Cardiac septum (tissue), 1 donor: Measurements from ENCODE around the gene TRPM1. TPM values are rescaled to one million over a fixed set of nuclear protein-coding genes. Genes with fewer than 3 reads are reported as not detected.
"Not testable (repeated sequence)": the region's sequence is repeated elsewhere in the genome, so short reads cannot be mapped to it uniquely, and the experiment has no call there.

Source experiments
- DNase-seq: peaks from one replicate; pipeline ENCODE4 v3.0.0-alpha.2; 2020; ENCODE audit warnings: low spot score
- intact Hi-C: fragments of 100-400 bp; cut with DNase I; formaldehyde crosslinking; loops from one replicate; pipeline ENCODE4 v1.14.0; 2022
- total RNA-seq: library from RNA; stranded (reverse); fragmentation: NEBNext Ultra II Directional; extraction: Animal tissue kit (Norgen Biotek cat#: 25700); gene quantifications from one replicate; pipeline ENCODE4 v1.2.1, GENCODE V29; 2021
- donor health status: DM: no; HTN: no; CAD: no.

Gene TRPM1
- total RNA-seq, 1 donor from 2014 or later = not detected

GRCh38 chr15:31088041-31088440 is 13.5 kb downstream of the TRPM1 start:
- DNase-seq, intact Hi-C loops: not testable (repeated sequence)

- intact Hi-C loops = no loop called here
- no peak for DNase-seq
These were observed 15.2 kb downstream of the TRPM1 start for GRCh38 chr15:31086344-31086743.

GRCh38 chr15:31085359-31085758 is 16.2 kb downstream of the TRPM1 start:
- intact Hi-C loops = no loop called here
- no peak for DNase-seq

GRCh38 chr15:31084176-31084575 is 17.3 kb downstream of the TRPM1 start:
- intact Hi-C loops = no loop called here
- DNase-seq = no peak

GRCh38 chr15:31083370-31083780 is 18.1 kb downstream of the TRPM1 start:
- no peak for DNase-seq
- intact Hi-C loops = no loop called here

- intact Hi-C loops = no loop called here
These were observed 18.7 kb downstream of the TRPM1 start for GRCh38 chr15:31082771-31083369.

GRCh38 chr15:31081588-31082250 is 19.8 kb downstream of the TRPM1 start:
- DNase-seq = no peak
- intact Hi-C loops = no loop called here

More at GRCh38 chr15:31082771-31083369, 18.7 kb downstream of the TRPM1 start:
- no peak for DNase-seq

GRCh38 chr15:31081056-31081455 is 20.5 kb downstream of the TRPM1 start:
- intact Hi-C loops = no loop called here
- no peak for DNase-seq

- DNase-seq = no peak
- intact Hi-C loops = no loop called here
These were observed 20.9 kb downstream of the TRPM1 start for GRCh38 chr15:31080591-31081014.

- no peak for DNase-seq
- intact Hi-C loops = no loop called here
These were observed 22.0 kb downstream of the TRPM1 start for GRCh38 chr15:31079519-31079918.

GRCh38 chr15:31078471-31078870 is 23.1 kb downstream of the TRPM1 start:
- DNase-seq = no peak
- intact Hi-C loops = no loop called here

GRCh38 chr15:31077941-31078340 is 23.6 kb downstream of the TRPM1 start:
- intact Hi-C loops = no loop called here
- DNase-seq = no peak

GRCh38 chr15:31077181-31077580 is 24.3 kb downstream of the TRPM1 start:
- intact Hi-C loops = no loop called here
- no peak for DNase-seq

GRCh38 chr15:31074321-31074720 is 27.2 kb downstream of the TRPM1 start:
- no peak for DNase-seq
- intact Hi-C loops = no loop called here

- intact Hi-C loops = no loop called here
- no peak for DNase-seq
These were observed 30.7 kb downstream of the TRPM1 start for GRCh38 chr15:31070867-31071266.

- intact Hi-C loops = loop anchor here (10.0 kb wide), 1 partner anchor 65 kb away; no protein-coding TSS in a partner anchor
- DNase-seq = no peak
These were observed 32.0 kb downstream of the TRPM1 start for GRCh38 chr15:31069360-31070000.

- no peak for DNase-seq
- intact Hi-C loops = loop anchor here (10.0 kb wide), 1 partner anchor 63 kb away; no protein-coding TSS in a partner anchor
These were observed 33.5 kb downstream of the TRPM1 start for GRCh38 chr15:31067890-31068603.

GRCh38 chr15:31065824-31066223 is 35.7 kb downstream of the TRPM1 start:
- intact Hi-C loops = loop anchor here (10.0 kb wide), 1 partner anchor 61 kb away; no protein-coding TSS in a partner anchor
- no peak for DNase-seq

GRCh38 chr15:31062911-31063310 is 38.6 kb downstream of the TRPM1 start:
- DNase-seq = no peak
- intact Hi-C loops = loop anchor here (10.0 kb wide), 1 partner anchor 58 kb away; no protein-coding TSS in a partner anchor

GRCh38 chr15:31062310-31062847 is 39.1 kb downstream of the TRPM1 start:
- DNase-seq = no peak
- intact Hi-C loops = loop anchor here (10.0 kb wide), 1 partner anchor 58 kb away; no protein-coding TSS in a partner anchor
